Measurements from ENCODE around the gene RBP4.

The RBP4 gene

DNA sequence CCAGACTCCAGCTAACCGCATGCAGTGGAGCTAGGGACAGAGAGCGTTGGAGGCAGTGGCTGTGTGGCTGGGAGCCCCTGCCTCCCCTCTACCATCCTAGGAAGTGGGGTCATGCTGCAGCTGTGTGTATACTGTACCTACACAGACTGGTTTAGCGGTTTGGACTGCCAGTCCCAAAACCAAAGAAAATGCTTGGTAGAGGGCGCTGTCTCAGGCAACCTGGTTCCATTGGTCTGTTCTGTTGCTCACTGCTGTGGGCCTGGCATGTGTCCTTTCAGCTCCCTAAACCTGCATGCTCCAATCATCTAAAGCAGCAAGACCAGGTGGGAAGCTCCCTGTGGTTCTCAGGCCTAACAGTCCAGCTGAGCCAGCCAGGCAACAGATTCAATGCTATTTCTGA lies 4.5 kb downstream of the RBP4 start:
- DNase-seq: no peak

DNA sequence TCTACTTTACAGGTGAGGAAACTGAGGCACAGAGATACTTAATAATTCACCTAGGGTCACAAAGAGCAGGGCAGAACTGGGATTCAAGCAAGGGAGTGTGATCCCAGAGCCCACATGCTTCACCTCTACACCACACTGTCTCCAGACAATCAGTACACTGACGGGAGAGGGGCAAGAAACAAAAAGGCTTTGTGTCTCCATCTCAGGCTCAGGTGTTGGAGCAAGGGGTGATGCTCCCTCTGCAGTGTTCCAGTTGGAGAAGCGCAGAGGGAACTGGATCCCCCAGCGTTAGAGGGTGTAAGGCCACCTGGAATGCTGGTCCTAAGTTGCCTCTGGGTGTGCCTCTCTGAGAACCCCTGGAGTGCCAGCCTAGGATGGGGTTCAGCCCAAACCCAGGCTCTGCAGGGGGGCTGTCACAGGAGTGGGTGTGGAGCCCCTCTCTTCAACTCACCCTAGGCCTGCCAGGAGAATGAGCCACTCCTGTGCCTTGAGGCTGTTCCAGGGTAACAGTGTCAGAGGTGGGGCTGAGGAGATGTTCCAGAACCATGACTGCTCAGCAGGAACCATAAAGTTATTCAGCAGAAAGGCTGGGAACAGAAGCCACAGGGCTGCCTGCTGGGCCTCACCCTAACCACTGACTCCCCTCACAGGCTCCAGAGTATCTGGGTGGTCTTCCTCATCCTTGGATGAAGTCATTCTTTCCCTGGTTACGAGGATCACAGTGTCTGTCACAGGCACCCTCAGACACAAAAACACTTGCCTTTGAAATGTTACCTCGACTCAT lies 5.5 kb downstream of the RBP4 start:
- no peak for DNase-seq

DNA sequence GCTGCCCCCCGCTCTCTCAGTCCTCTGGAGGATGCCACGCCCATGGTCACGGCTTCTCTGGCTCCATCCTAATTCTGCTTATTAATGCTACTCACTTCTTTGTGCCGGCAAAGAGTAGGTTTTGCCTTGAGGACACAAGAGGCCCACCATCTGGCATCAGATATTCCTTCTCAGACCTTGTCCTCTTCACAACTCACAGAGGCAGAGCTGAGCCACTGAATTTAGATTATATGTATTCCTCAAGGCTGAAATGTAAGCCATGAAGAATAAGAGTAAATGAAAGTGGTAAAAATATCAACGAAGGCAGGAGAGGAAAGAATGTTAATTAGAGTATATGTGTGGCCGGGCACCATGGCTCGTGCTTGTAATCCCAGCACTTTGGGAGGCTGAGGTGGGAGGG lies 6.5 kb downstream of the RBP4 start:
- no peak for DNase-seq

DNA sequence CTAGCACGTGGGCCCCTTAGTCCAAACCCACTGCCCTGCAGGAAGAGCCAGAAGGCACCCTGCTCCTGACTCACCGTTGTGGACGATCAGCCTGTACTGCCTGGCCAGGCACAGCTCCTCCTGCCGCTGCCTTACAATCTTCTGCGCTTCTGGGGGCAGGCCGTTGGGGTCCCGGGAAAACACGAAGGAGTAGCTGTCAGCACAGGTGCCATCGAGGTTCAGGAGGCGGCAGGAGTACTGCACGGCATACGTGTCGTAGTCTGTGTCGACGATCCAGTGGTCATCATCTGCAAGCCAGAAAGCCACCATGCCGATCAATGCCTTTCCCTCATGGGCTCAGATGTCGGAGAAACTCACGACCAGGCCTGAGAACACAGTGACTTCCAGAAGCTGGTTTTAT lies 7.3 kb downstream of the RBP4 start:
- DNase-seq: no peak

DNA sequence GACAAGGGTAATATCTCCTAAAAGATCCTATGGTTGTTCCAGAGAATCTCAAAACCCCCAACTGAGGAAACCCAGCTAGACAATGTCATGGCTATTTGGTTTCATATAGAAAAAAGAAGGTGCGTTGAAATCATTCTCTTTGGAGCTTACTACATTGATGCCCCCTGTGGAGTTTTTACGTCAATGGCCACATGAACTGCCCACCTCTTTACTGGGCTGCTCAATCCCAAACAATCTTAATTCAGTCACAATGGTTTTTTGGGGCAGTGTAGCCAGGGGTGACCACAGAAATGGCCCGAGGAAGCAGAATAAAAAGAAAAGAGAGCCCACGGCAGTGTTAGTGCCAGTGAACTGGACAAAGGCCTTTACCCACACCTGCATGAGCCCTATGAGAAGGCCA lies 7.8 kb downstream of the RBP4 start:
- no peak for DNase-seq

DNA sequence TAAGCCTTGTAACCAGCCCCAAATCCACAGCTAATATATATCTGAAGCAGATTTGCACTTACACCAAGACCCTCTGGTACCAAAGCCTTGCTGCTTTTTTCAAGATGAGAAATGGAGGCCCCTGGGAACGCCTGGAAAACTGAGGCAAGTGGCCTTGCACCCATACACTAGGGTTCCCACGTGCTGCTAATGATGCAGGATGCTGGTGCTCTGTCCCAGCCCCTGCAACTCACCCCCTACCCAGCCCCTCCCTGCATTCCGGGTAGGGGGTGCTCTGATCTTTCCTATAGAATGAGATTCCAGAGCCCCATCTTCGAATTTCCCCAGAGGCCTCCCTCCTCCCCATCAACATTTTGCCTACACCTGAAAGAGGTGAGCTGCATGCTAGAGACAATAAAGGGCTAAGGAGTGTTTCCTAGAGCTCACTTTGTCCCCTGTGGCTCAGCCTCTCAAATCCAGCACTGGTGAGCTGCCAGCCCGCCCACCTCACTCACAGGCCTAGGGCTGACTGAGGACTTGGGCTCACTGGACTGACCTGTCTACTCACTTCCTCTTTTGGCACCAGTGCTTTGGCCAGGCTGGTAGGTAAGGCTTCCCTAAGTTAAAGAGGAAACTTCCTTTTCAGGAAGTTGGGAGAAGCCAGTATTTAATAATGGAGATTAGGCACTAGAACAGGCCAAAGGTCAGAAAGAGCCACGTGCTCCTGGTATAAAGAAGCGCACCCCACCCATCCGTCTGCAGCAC lies 9.8 kb downstream of the RBP4 start:
- no peak for DNase-seq

DNA sequence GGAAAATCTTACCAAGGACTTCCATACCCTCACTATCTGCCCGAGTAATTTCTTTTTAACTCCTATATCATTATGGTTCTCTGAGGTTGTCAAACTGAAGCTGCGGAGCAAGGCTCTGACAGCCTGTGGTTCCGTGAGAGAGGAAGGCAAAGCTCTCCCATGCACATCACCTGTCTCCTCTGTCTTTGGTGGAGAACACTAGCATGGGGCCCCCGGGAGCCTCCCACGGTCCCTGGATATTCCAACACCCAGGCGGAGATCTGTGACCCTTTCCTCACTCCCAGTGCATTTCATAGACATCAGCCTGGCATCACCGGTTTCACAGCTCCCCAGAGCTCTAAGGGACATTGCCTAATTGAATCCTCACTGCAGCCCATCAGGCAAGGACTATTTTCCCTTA lies 10.4 kb downstream of the RBP4 start:
- DNase-seq: no peak

DNA sequence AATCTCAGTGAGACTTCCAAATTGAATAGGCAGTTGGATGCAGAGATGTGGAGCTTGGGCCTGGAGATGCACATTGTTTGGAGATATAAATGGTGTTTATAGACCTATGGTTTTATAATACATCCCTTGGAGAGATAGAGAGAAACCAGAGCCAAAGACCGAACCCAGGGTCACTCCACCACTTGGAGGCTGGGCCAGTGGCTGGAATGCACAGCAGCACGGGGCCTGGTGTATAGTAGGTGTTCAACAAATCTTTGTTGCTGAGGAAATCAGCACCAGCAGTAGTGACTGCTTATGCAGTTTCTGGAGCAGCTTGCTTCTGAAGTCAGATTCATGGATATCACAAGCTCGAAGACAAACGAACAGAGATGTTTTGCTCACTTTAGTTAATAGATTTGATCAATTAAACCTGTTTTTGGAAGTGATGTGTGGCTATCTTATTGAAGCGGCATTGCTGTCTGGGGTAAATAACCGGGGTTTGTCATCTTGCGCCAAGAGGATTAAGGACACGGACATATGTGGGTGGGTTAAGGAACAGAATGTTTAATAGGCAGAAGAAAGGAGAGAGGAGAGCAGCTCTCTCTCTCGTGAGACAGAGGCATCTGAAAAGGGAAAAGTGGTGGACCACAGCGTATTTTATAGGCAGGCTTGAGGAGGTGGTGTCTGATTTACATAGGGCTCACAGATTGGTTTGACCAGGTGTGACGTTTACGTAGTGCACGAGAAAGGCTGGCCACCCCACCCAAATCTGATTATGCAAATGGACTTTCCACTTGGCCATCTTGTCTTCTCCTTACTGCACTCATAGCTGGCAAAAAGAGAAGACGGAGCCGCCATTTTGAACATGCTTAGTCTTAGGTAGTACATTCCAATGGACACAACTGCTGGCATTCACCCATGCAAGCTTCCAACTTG lies 11.1 kb downstream of the RBP4 start:
- DNase-seq: no peak

DNA sequence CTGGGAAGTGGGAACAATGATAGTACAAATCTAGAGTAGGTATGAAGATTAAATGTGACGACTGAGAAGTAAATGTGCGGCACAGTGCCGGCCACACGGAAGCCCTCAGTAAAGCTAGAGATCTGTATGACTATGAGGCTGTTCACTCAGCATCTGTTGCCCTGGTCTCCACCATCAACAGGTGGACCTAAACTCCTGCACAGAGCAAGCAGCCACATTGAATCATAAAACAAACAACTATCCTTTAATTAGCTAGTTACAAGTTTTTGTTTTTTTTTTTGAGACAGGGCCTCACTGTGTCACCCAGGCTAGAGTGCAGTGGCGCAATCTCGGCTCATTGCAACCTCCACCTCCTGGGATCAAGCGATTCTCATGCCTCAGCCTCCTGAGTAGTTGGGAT lies 16.6 kb downstream of the RBP4 start:
- no peak for DNase-seq

DNA sequence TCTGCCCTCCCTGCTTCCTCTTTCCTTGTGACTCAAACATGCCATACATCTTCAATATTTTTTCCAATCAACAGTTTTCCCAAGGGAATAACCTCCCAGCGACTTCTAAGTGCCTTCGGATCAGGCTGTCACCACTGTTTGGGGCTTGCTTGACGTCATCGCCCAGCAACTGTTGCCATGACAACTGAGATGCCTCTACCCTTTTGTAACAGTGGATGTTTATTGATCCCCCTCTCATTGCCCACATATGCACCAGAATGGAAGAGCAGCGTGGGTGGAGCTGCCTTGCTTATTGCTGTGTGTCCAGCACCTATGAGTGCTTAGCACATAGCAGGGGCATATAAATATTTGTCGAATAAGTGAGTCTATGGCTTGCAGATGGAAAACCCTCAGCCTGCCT lies 20.2 kb downstream of the RBP4 start:
- DNase-seq: peak in 25 of 56 donors; percentile 7 to 72 (median 37)

DNA sequence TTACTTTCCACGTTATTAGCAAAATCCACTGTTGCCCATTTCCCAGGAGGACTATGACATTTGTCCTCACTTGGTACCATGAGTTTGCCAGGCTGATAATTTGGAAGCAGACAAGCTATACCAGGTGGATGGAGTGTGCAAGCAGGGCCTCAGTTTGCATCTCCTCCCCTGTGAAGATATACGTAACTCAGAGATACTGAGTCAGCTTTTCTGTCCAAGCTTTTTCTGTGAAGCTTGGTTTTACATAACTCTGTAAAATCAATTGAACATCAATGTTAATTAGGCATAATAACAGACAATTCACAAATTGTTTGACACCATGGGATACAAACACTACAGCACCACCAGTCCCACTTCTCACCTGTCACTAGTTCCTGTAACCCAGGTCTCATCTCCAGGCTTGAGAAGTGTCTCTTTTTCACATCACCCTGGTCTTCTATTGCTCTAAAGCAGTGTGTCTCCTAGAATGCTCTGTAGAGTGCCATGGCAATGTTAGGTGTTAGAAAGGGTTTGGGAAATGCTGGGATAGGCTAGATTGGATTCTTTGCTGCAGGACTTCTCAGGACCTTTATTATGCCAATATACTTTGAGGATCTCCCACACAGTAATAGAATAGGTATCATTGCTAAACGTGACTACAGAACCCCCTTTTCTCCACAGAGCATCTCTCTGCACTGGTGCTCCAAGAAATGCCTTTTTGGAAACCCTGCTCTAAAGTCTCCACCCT lies 20.9 kb downstream of the RBP4 start:
- DNase-seq: no peak

DNA sequence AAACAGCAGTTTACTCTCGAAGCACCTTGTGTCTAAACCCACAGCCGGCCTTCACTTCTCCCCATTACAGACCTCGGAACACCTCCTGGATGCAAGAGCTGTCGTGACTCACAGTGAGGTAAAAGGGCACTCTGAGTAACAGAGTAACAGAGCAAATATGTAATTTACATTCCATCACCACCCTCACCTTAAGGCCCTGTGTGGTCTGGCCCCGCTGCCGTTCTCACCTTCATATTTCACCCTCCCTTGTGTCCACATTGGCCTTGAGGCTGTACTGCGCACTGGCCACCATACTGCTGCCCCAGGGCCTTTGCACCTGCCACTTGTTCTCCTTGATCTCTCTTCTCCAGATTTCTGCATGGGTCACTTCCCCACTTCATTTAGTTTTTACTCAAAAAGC lies 21.9 kb downstream of the RBP4 start:
- no peak for DNase-seq

DNA sequence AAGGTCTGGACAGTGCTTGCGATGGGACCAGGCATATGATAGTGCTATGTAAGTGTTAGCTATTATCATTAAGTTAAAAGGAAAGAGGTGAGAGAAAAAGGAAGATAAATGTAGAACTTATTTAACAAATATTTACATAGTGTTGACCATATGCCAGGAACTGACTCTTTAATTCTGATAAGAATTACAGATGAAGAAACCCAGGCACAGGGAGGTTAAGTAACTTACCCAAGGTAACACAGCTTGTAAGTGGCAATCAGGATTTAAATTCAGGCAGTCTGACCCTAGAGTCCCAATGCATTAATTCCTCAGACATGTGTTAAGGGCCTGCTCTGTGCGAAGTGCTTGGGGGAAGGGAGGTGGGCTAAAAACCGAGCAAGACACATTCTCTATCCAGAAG lies 23.5 kb downstream of the RBP4 start:
- DNase-seq: no peak

DNA sequence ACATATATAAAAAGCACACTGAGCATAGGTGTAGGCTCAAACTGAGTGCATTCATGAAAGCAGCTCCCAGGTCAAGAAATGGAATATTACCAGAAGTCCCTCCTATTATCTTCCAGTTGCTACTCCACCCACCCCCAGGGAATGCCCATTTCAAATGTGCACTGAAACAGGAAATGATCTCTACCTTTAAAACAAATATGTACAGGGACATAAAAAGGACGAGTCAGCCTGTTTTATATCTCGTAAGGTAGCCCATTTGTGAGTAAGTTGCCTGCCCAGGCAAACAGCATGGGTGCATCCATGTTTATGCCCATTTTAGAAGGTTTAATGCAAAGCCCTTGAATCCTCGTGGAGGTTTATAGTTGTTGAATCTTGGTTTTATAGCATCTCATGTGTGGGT lies 24.1 kb downstream of the RBP4 start:
- no peak for DNase-seq

DNA sequence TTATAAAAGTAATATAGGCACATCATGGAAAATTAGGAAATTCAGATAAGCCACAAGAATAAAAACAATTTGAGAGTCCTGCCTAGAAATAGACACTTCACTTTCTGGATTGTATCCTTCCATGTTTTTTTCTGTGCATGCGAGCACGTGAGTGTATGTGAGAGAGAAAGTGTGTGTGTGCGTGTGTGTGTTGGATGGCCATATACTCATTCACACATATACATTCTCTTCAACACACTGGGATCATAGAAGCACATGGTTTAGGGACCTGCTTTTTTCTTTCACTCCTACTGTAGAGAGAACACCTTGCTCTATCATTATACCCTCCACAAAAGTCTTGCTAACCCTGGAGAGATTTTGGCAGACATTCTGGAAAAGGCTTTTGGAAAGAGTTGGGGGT lies 27.1 kb downstream of the RBP4 start:
- DNase-seq: no peak

DNA sequence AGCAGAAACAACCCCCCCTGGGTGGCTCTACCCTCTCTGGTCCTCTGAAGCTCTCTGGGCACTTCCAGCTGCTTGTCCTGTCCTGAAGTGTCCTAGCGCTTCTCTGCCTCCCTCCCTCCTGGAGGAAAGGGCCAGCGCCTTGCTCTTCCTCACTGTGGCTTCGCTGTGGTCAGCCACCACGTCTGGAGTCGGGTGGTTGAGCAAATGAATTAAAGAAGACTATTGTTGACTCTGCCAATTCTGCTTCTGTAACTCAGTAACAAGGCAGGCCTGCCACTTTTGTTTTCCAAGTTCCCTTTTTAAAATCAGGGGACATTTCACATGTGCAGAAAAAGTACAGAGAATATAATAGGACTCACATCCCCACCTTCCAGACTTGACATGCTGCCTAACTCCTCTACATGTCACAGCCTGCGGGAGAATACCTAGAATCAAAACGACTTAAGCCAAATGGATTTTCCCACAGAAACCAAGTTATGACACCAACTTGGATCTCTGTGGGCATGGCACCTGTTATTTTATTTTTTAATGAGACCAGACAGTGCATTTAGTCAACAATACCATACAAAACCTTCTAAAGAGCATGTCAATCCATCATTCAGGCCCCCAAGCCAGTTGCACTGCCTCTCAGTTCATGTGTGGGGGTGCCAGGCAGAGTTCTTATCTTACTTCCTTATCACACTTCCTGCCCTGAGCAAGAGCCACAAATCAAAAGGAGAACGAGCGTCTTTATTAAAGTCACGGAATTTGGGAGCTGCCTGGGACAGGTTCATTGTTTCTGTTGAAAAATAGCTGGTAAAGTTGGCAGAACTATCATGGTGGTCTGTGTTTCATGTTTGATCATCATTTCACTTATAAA lies 27.8 kb downstream of the RBP4 start:
- DNase-seq: peak in 19 of 56 donors; percentile 4 to 41 (median 12)

DNA sequence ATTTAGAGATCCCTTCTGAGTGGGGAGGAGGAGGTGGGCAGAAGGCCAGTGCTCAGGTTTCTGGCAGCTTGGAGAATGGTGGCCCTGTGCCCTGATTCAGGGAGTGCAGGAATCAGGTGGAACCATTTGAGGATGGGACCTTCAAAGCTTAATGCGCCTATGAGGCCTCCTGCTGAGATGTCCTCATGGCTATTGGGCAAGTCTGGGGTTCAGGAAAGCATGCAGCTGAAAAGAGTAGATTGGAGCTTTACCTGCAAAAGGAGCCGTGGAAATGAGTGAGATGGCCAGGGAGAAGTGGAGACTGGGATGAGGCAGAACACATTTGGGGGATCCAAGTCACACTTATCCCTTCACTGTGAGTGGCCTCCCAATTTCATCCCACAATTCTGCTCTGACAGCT lies 28.4 kb downstream of the RBP4 start:
- no peak for DNase-seq

DNA sequence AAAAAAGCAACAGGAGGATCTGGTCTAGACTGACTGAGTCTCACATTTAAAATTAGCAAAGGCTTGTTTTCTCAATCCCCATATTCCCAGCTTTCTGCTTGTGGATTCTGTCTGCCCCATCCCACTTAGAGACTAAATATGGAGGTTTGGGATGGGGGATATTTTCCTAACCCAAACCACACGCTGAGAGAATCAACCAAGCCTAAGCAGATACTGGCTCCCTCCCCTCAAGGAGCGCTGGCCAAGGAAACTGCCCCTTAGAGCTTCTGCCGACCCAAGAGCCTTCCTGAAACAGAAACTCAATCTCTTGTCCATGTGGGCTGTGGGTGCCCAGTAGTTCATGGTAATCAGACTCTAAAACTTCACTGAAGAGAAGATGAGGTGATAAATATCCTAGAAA lies 30.7 kb downstream of the RBP4 start:
- DNase-seq: no peak

DNA sequence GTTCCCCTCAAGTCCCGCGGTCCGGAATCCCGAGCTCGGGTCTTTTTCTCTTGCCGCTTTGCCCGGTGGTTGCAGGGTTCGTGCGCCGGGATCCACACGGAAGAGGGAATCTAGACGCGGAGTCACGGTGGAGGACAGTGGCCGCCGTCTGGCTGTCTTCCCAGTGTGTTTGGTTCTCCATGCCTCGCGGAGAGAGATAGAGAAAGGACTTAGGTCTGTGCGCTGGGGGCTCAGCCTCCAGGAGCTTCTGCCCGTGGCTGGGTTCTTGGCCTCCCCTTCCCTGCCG lies 33.0 kb downstream of the RBP4 start:
- DNase-seq: peak in 1 of 56 donors; percentile 11

DNA sequence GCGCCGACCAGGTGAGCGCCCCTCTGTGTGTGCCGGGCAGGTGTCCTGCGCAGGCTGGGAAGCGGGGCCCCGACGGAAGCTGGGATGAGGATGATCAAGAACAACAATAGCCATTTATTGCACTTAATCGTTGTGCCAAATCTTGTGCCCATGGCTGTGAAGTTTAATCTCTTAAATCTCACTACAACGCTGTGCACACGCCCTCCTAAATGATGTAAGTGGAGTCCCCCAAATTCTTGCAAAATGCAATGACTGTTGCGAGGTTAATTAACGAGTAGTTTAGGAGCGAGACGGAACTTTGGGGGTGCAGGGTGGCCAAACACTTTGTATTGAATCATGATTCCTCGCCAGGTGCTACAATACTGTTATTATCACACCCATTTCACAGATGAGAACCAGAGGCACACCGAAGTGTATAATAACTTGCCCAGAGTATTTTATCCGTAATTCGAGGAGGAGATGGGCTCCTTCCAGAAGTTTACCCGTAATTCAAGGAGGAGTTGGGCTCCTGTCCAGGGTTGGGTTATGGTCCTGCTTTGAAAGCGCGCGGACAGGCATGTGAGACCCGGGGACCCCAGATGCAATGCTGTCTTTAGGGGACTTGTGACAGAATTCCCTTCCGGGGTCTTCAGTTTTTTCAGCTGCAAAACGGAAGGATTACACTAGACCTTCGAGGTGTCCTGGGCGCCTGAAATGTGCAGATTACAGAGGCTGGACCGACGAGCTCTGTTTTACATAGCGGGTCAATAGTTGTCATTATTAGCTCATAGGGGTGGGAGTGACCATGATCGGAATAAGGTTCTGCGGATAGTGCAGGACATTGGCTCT lies 33.5 kb downstream of the RBP4 start:
- no peak for DNase-seq
